KMS-11 (cell line): ENCODE measurements around the gene TBC1D22B.
A peak's percentile ranks its signal among the peaks of the same experiment; 100 is the strongest.

ENCODE experiments used
- H2AFZ ChIP-seq: fragments of 200-600 bp; sonication (generic); 2 replicates; pipeline ENCODE4 v1.6.1; 2016; ENCODE audit warnings: antibody characterized with exemption, mixed run types, low read depth
- H3K27ac ChIP-seq: fragments of 200-600 bp; sonication (generic); 2 replicates; pipeline ENCODE4 v1.6.1; 2016; ENCODE audit warnings: mild to moderate bottlenecking, mixed run types
- H3K27me3 ChIP-seq: fragments of 200-600 bp; sonication (generic); 2 replicates; pipeline ENCODE4 v1.6.1; 2017; ENCODE audit warnings: mild to moderate bottlenecking, low read depth, mixed run types, moderate library complexity; ENCODE audit not compliant: insufficient read depth
- H3K36me3 ChIP-seq: fragments of 200-600 bp; sonication (generic); 2 replicates; pipeline ENCODE4 v1.6.1; 2017; ENCODE audit warnings: mild to moderate bottlenecking, mixed run types; ENCODE audit not compliant: insufficient read depth
- H3K4me1 ChIP-seq: fragments of 200-600 bp; sonication (generic); 2 replicates; pipeline ENCODE4 v1.6.1; 2016; ENCODE audit warnings: mild to moderate bottlenecking, low read depth, mixed run types; ENCODE audit not compliant: poor library complexity, severe bottlenecking
- H3K4me2 ChIP-seq: fragments of 200-600 bp; sonication (generic); 2 replicates; pipeline ENCODE4 v1.7.0; 2016; ENCODE audit warnings: mild to moderate bottlenecking, mixed run types
- H3K4me3 ChIP-seq: fragments of 200-600 bp; sonication (generic); IDR thresholded peaks from 2 replicates; pipeline ENCODE4 v1.6.1; 2017; ENCODE audit warnings: low read depth, low read length, mixed read lengths; ENCODE audit not compliant: insufficient read depth
- H3K79me2 ChIP-seq: fragments of 200-600 bp; sonication (generic); 2 replicates; pipeline ENCODE4 v1.6.1; 2016; ENCODE audit warnings: low read depth, mixed run types; ENCODE audit not compliant: insufficient read depth
- H3K9ac ChIP-seq: fragments of 200-600 bp; sonication (generic); 2 replicates; pipeline ENCODE4 v1.6.1; 2016; ENCODE audit warnings: mild to moderate bottlenecking, mixed run types
- H4K20me1 ChIP-seq: fragments of 200-600 bp; sonication (generic); 2 replicates; pipeline ENCODE4 v1.6.1; 2016; ENCODE audit warnings: mild to moderate bottlenecking, mixed run types; ENCODE audit not compliant: insufficient read depth
- TF ChIP-seq, protein P1 (sequence below): fragments of 200-600 bp; sonication (generic); conservative IDR thresholded peaks from 2 replicates; pipeline ENCODE4 v1.6.1; 2017; ENCODE audit warnings: low read depth, mild to moderate bottlenecking, antibody characterized with exemption, low read length, moderate library complexity, mixed read lengths

TBC1D22B gene

DNA sequence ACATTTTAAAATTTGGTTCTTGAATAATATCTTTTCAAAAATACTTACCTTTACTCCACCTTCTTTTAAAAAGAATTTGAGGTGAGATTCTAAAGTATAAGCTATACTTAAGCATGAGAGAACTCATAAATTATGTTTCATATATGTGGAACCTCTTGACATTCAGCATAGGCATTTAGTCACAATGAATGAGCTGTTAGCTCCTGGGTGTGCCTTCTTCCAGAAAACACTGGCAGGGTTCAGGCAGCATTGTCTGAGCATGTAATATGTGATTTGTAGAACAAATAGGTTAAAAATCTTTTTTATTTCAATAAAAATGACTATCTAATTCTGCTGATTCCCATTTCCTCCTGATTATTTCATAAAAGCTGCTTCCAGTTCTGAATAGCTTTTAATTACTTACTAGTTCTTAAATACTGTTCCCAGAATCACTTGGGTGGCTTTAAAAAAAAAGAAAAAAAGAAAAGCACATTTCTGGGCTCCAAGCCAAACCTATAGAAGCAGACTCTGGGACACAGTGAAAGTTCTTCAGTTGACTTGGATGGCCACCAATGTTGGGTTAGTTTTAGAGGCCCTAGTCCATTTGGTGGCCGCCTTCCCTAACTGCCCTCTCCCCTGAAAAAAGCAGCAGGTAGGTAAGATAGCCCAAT, 116.4 kb downstream of the TBC1D22B start:
- Histone ChIP-seq H2AFZ (no peak overlapping the region), H3K27me3 (no peaks in the 10 kb centered on the region), H3K4me1 (peaks cover 6% of the 10 kb centered on the region), H3K4me2 (no peak overlapping the region), H3K36me3 (no peaks in the 10 kb centered on the region), H3K4me3 (no peak overlapping the region), H3K9ac (no peak overlapping the region), H3K79me2 (no peaks in the 10 kb centered on the region), H3K27ac (no peak overlapping the region), H4K20me1 (no peaks in the 10 kb centered on the region)
- TF ChIP-seq, protein P1, sequence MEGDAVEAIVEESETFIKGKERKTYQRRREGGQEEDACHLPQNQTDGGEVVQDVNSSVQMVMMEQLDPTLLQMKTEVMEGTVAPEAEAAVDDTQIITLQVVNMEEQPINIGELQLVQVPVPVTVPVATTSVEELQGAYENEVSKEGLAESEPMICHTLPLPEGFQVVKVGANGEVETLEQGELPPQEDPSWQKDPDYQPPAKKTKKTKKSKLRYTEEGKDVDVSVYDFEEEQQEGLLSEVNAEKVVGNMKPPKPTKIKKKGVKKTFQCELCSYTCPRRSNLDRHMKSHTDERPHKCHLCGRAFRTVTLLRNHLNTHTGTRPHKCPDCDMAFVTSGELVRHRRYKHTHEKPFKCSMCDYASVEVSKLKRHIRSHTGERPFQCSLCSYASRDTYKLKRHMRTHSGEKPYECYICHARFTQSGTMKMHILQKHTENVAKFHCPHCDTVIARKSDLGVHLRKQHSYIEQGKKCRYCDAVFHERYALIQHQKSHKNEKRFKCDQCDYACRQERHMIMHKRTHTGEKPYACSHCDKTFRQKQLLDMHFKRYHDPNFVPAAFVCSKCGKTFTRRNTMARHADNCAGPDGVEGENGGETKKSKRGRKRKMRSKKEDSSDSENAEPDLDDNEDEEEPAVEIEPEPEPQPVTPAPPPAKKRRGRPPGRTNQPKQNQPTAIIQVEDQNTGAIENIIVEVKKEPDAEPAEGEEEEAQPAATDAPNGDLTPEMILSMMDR, result no peak

DNA sequence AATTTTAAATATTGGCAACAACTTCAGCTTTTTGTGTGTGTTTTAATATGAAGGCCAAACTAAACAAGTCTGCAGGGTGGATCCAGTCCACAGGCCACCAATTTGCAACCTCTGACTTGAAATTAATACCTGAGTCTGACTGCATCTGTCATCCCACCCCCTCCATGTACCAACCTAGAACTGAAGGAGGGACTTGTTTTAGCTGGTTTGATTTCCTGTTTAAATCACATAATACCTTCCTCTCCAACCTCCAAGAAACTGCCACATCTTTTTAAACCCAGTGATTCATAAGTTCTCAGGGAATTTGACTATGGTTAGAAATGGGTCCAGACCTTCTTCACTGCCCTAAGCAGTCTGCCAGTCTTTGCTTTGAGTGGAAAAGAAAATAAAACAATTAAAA, 117.8 kb downstream of the TBC1D22B start:
- TF ChIP-seq, protein P1, result no peak
- no peak overlapping the region for H3K27ac ChIP-seq
- H3K9ac ChIP-seq, result no peak overlapping the region
- no peak overlapping the region for H3K4me2 ChIP-seq
- no peaks in the 10 kb centered on the region for H3K27me3 ChIP-seq
- H2AFZ ChIP-seq, result no peak overlapping the region
- H3K4me3 ChIP-seq, result no peak overlapping the region
- H4K20me1 ChIP-seq, result no peaks in the 10 kb centered on the region
- no peaks in the 10 kb centered on the region for H3K36me3 ChIP-seq
- no peaks in the 10 kb centered on the region for H3K4me1 ChIP-seq
- no peaks in the 10 kb centered on the region for H3K79me2 ChIP-seq

DNA sequence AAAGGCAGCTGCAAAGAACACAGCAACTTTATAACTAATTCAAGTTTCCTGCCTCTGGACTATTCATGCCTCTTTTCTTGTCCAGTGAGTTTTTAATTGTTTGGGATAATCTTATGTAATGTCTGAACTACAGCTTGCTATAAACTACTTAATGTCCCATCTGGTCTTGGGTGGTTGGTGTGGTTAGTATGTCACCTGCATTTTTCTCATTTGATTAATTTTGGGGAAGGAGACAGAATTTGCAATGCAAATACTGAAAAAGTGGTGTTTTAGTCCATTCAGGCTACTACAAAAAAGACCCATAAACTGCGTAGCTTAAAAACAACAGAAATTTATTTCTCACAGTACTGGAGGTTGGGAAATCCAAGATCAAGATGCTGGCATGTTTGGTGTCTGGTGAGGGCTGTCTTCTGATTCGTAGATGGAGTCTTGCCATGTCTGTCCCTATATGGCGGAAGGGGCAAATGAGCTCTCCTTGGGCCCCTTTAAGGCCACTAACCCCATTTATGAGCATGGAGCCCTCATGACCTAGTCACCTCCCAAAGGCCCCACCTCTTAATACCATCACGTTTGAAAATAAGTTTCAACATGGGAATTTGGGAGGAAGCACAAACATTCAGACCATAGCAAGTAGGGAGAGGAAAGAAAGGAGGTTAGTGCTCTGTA, 118.6 kb downstream of the TBC1D22B start:
- Histone ChIP-seq H2AFZ (no peak overlapping the region), H3K79me2 (no peaks in the 10 kb centered on the region), H3K4me1 (peaks cover 4% of the 10 kb centered on the region), H3K27ac (no peak overlapping the region), H3K4me2 (no peak overlapping the region), H3K9ac (no peak overlapping the region), H3K27me3 (no peaks in the 10 kb centered on the region), H3K4me3 (no peak overlapping the region), H4K20me1 (no peaks in the 10 kb centered on the region), H3K36me3 (no peaks in the 10 kb centered on the region)
- TF ChIP-seq, protein P1, result no peak

DNA sequence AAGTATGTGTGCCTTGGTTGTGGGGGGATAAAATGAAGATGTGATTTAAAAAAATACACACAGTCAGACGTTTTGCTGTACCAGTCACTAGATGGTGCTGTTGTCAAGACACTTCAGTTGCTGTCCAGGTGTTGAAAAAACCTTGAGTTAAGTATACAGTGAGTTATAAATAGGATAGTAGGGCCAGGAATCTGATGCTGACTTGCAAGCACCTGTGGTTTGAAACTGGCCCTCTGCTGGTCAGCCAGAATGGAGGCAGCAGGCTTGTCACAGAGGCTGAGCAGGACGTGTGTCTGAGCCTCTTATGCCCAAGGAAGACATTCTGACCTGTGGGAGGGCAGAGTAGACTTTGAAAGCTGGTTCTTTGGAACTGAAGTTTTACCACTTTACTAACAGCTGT, 124.0 kb downstream of the TBC1D22B start:
- Histone ChIP-seq H2AFZ (no peak overlapping the region), H3K4me1 (peaks cover 11% of the 10 kb centered on the region), H3K9ac (no peak overlapping the region), H4K20me1 (no peaks in the 10 kb centered on the region), H3K27ac (no peak overlapping the region; the same call in 1 of the 2 replicates), H3K4me2 (peak overlapping the region; percentile 38; the same call in 1 of the 2 replicates), H3K79me2 (no peaks in the 10 kb centered on the region), H3K27me3 (no peaks in the 10 kb centered on the region), H3K4me3 (no peak overlapping the region), H3K36me3 (no peaks in the 10 kb centered on the region)
- TF ChIP-seq, protein P1, result peak; percentile 84
